OCI-LY3 (cell line): ENCODE results near the gene GTF2A2.

ENCODE experiments used
- CTCF ChIP-seq: fragments of 200-600, 300-600 bp; sonication (generic); IDR thresholded peaks from 2 replicates; pipeline ENCODE4 v1.5.1; 2014; ENCODE audit warnings: antibody characterized with exemption, low read length, low read depth
- EZH2phosphoT487 ChIP-seq: fragments of 200-600 bp; shearing (Covaris generic); IDR thresholded peaks from 2 replicates; pipeline ENCODE4 v1.6.1; 2018; ENCODE audit warnings: antibody characterized with exemption, mixed run types, low read depth

DNA sequence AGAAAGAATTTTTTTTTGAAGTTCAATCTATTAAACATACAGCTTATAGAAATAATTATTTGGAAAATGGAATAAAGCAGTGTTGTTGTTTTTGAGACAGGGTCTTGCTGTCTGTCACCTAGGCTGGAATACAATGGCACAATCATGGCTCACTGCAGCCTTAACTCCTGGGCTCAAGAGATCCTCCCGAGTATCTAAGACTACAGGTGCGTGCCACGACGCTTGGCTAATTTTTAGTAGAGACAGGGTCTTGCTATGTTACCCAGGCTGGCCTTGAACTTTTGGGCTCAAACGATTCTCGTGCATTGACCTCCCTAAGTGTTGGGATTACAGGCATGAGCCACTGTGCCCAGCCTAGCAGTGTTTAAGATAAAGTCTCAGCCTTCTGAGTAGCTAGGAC is 23.0 kb upstream of the GTF2A2 start:
- no peak for TF ChIP-seq CTCF
- TF ChIP-seq EZH2phosphoT487: no peak
